HepG2 (cell line): ENCODE measurements around the gene R3HCC1L. TPM values are rescaled to one million over a fixed set of nuclear protein-coding genes. Genes with fewer than 3 reads are reported as not detected.

Experiments
- GPN1 ChIP-seq: sonication (generic); formaldehyde crosslinking; IDR thresholded peaks from 2 replicates; pipeline ENCODE4 v1.5.1; 2020; ENCODE audit warnings: missing genetic modification reagents, borderline replicate concordance
- HDAC1 ChIP-seq: sonication (generic); formaldehyde crosslinking; IDR thresholded peaks from 2 replicates; pipeline ENCODE4 v1.5.1; 2020; ENCODE audit warnings: mild to moderate bottlenecking, missing genetic modification reagents
- KAT7 ChIP-seq: IDR thresholded peaks from 2 replicates; pipeline ENCODE4 v1.6.1; 2018; ENCODE audit warnings: borderline replicate concordance, missing compliant biosample characterization
- KDM1A ChIP-seq: IDR thresholded peaks from 2 replicates; pipeline ENCODE4 v1.6.1; 2016; ENCODE audit warnings: missing compliant biosample characterization
- YY1 ChIP-seq: IDR thresholded peaks from 2 replicates; pipeline ENCODE4 v1.6.1; 2011; ENCODE audit warnings: low read length, low read depth, moderate library complexity, mild to moderate bottlenecking; ENCODE audit not compliant: insufficient read depth, insufficient replicate concordance
- ZBTB8A ChIP-seq: sonication (generic); formaldehyde crosslinking; IDR thresholded peaks from 2 replicates; pipeline ENCODE4 v1.4.0; 2020; ENCODE audit warnings: mild to moderate bottlenecking, low read depth, missing genetic modification reagents, borderline replicate concordance
- ZMYM3 ChIP-seq: sonication (generic); formaldehyde crosslinking; IDR thresholded peaks from 2 replicates; pipeline ENCODE4 v1.5.1; 2020; ENCODE audit warnings: mild to moderate bottlenecking, missing genetic modification reagents
- ZNF891 ChIP-seq: sonication (generic); formaldehyde crosslinking; IDR thresholded peaks from 2 replicates; pipeline ENCODE4 v1.5.0; 2020; ENCODE audit warnings: mild to moderate bottlenecking, missing genetic modification reagents
- ZSCAN31 ChIP-seq: sonication (generic); formaldehyde crosslinking; IDR thresholded peaks from 2 replicates; pipeline ENCODE4 v1.5.0; 2020; ENCODE audit warnings: low read depth, mild to moderate bottlenecking, missing genetic modification reagents
- polyA plus RNA-seq, 8 experiments: library from polyadenylated mRNA; depleted of rRNA in 3 of 8; stranded (reverse) in 7 of 8; unstranded in 1 of 8; fragments of >200 nt; fragmentation: Illumina TruSeq in 4 of 8; extraction: Trizol in 4 of 8; gene quantifications; 2 replicates each; pipeline versions ENCODE4 v1.2.1 to v1.2.3, GENCODE V29; 2011 to 2016; ENCODE audit warnings: low read depth in 4 of 8, missing spikeins in 1 of 8, mixed read lengths in 1 of 8; ENCODE audit not compliant: insufficient read depth in 1 of 8
- total RNA-seq, 5 experiments: library from RNA; depleted of rRNA; stranded (reverse); fragments of >200 nt; fragmentation: Illumina TruSeq; extraction: Trizol; gene quantifications; 2 replicates each; pipeline ENCODE4 v1.2.3, GENCODE V29; 2016; ENCODE audit warnings: low read depth in 1 of 5
- TF ChIP-seq, protein P1 (sequence below), 2 experiments: fragments of 450-650 bp in 1 of 2; sonication (generic) in 1 of 2; formaldehyde crosslinking in 1 of 2; IDR thresholded peaks; 2 replicates each; pipeline versions ENCODE4 v1.6.1 to v1.8.0; 2016 to 2022; ENCODE audit warnings: antibody characterized with exemption in 1 of 2, mild to moderate bottlenecking in 1 of 2, missing genetic modification reagents in 1 of 2
- TF ChIP-seq, protein P2 (sequence below): sonication (generic); formaldehyde crosslinking; IDR thresholded peaks from 2 replicates; pipeline ENCODE4 v1.4.0; 2020; ENCODE audit warnings: mild to moderate bottlenecking, missing genetic modification reagents
- TF ChIP-seq, protein P3 (sequence below): IDR thresholded peaks from 2 replicates; pipeline ENCODE4 v1.6.1; 2012; ENCODE audit warnings: inconsistent platforms
- TF ChIP-seq, protein P4 (sequence below): sonication (generic); formaldehyde crosslinking; IDR thresholded peaks from 2 replicates; pipeline ENCODE4 v1.5.1; 2020; ENCODE audit warnings: mild to moderate bottlenecking, missing genetic modification reagents, moderate library complexity
- TF ChIP-seq, protein P5 (sequence below): sonication (generic); formaldehyde crosslinking; IDR thresholded peaks from 2 replicates; pipeline ENCODE4 v1.5.0; 2020; ENCODE audit warnings: mild to moderate bottlenecking, missing genetic modification reagents

The R3HCC1L gene
- total and polyA plus RNA-seq, 2 of the 13 experiments (the other 11 are each of a cell fraction or from before 2014, with no cell fraction given), result 6.5 to 12.2 TPM

DNA sequence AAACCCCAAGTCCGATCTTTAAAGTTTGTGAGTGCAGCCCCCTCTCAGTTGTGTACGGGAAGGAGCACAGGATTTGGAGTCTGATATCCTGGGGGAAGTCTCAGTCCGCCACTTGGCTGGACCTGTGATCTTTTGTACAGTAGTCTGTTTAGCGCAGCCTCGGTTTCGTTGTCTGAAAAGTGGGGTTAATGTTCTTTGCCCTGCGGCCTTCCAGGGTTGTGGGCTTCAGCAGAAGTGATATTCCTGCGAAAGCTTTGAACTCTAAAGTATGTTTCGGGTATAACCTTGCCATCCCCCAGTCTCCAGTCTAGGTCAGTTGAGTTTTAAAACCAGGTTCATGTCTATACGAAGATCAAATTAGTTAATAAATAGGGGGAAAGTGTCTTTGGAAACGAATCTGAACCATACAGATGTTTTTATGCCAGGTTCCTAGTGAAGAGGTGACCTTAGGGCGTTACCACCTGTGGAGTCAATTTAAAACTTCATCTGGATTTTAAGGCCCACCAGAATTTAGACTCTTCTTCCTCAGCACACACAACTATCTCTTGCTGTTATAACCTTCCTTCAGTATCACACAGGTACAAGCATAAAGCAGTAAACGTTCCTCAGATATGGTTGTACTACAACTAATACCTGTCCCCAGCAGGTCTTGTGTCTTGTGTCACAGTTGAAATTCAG lies 904 bp downstream of the R3HCC1L start (continued):
- TF ChIP-seq GPN1 (CRISPR knock-in tag) (no peak), ZSCAN31 (CRISPR knock-in tag) (0 out of 2 replicates have a peak, but pooled peaks have one; percentile 3), KDM1A (peak; percentile 60; the same call in 1 of the 2 replicates), YY1 (no peak), ZBTB8A (CRISPR knock-in tag) (0 out of 2 replicates have a peak, but pooled peaks have one; percentile 22), ZMYM3 (CRISPR knock-in tag) (peak; percentile 86), HDAC1 (0 out of 2 replicates have a peak, but pooled peaks have one; percentile 7), ZNF891 (CRISPR knock-in tag) (no peak), KAT7 (CRISPR knock-in tag) (no peak)
- TF ChIP-seq, protein P1, sequence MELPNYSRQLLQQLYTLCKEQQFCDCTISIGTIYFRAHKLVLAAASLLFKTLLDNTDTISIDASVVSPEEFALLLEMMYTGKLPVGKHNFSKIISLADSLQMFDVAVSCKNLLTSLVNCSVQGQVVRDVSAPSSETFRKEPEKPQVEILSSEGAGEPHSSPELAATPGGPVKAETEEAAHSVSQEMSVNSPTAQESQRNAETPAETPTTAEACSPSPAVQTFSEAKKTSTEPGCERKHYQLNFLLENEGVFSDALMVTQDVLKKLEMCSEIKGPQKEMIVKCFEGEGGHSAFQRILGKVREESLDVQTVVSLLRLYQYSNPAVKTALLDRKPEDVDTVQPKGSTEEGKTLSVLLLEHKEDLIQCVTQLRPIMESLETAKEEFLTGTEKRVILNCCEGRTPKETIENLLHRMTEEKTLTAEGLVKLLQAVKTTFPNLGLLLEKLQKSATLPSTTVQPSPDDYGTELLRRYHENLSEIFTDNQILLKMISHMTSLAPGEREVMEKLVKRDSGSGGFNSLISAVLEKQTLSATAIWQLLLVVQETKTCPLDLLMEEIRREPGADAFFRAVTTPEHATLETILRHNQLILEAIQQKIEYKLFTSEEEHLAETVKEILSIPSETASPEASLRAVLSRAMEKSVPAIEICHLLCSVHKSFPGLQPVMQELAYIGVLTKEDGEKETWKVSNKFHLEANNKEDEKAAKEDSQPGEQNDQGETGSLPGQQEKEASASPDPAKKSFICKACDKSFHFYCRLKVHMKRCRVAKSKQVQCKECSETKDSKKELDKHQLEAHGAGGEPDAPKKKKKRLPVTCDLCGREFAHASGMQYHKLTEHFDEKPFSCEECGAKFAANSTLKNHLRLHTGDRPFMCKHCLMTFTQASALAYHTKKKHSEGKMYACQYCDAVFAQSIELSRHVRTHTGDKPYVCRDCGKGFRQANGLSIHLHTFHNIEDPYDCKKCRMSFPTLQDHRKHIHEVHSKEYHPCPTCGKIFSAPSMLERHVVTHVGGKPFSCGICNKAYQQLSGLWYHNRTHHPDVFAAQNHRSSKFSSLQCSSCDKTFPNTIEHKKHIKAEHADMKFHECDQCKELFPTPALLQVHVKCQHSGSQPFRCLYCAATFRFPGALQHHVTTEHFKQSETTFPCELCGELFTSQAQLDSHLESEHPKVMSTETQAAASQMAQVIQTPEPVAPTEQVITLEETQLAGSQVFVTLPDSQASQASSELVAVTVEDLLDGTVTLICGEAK (IDR thresholded peaks at IDR 0.05), result no peak
- TF ChIP-seq, protein P1 (CRISPR knock-in tag; IDR thresholded peaks at IDR 0.05), result no peak
- TF ChIP-seq, protein P2, sequence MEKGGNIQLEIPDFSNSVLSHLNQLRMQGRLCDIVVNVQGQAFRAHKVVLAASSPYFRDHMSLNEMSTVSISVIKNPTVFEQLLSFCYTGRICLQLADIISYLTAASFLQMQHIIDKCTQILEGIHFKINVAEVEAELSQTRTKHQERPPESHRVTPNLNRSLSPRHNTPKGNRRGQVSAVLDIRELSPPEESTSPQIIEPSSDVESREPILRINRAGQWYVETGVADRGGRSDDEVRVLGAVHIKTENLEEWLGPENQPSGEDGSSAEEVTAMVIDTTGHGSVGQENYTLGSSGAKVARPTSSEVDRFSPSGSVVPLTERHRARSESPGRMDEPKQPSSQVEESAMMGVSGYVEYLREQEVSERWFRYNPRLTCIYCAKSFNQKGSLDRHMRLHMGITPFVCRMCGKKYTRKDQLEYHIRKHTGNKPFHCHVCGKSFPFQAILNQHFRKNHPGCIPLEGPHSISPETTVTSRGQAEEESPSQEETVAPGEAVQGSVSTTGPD (CRISPR knock-in tag), result 0 out of 2 replicates have a peak, but pooled peaks have one; percentile 5
- TF ChIP-seq, protein P3, sequence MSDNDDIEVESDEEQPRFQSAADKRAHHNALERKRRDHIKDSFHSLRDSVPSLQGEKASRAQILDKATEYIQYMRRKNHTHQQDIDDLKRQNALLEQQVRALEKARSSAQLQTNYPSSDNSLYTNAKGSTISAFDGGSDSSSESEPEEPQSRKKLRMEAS, result no peak
- TF ChIP-seq, protein P4, sequence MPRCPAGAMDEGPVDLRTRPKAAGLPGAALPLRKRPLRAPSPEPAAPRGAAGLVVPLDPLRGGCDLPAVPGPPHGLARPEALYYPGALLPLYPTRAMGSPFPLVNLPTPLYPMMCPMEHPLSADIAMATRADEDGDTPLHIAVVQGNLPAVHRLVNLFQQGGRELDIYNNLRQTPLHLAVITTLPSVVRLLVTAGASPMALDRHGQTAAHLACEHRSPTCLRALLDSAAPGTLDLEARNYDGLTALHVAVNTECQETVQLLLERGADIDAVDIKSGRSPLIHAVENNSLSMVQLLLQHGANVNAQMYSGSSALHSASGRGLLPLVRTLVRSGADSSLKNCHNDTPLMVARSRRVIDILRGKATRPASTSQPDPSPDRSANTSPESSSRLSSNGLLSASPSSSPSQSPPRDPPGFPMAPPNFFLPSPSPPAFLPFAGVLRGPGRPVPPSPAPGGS (CRISPR knock-in tag), result no peak
- TF ChIP-seq, protein P5, sequence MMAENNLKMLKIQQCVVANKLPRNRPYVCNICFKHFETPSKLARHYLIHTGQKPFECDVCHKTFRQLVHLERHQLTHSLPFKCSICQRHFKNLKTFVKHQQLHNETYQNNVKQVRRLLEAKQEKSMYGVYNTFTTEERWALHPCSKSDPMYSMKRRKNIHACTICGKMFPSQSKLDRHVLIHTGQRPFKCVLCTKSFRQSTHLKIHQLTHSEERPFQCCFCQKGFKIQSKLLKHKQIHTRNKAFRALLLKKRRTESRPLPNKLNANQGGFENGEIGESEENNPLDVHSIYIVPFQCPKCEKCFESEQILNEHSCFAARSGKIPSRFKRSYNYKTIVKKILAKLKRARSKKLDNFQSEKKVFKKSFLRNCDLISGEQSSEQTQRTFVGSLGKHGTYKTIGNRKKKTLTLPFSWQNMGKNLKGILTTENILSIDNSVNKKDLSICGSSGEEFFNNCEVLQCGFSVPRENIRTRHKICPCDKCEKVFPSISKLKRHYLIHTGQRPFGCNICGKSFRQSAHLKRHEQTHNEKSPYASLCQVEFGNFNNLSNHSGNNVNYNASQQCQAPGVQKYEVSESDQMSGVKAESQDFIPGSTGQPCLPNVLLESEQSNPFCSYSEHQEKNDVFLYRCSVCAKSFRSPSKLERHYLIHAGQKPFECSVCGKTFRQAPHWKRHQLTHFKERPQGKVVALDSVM, result peak; percentile 8; the same call in 1 of the 2 replicates
